22Rv1 (cell line): ENCODE data around the gene ZFYVE28.

Experiments
- ZFX ChIP-seq: fragments of 450-650 bp; IDR thresholded peaks from 2 replicates; pipeline ENCODE4 v1.6.1; 2017; ENCODE audit warnings: antibody characterized with exemption, borderline replicate concordance
- TF ChIP-seq, protein P1 (sequence below): fragments of 450-650 bp; IDR thresholded peaks from 2 replicates; pipeline ENCODE4 v1.5.1; 2017; ENCODE audit warnings: mild to moderate bottlenecking

DNA sequence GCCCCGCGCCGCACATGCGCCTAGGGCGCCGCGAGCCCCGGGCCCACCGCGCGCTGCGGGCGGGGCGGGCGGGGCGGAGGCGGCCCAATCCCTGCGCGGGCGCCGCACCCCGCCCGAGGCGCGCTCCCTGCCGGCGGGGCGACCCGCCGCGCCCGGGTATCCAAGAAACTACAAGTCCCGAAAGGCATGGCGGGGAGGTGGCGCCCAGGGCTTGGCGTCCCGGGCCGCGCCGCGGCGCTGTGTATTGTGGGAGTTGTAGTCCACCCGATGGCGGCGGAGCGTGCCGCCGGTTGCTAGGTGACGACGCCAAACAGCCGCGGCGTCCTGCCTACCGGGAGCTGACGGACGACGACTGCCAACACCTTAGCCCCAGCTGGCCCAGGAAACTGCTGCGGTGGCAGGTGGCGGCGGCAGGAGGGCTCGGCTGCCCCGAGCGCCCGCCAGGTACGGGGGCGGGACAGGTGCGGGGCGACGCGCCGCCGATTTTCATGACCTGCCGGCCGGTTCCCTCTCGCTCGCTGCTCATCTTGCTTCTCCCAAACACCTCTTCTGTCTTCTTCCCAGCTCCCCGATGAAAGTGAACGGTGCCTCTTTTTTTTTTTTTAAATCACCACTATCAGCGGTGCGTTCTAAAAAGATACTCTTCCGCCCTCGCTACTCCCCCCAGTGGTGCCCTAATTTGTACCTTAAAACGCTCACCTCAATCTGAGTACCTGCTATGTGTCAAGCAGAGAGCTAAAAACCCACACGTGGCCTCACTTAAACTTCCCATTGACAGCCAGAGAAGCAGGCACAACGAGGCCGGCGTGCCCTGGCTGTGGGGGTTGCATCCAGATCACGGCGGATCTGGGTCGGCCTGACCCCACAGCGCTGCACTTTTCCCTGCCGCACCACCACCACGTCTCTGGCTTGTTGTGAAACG lies 466 bp upstream of the ZFYVE28 start, which contains the start of gene CFAP99:
- TF ChIP-seq, protein P1, sequence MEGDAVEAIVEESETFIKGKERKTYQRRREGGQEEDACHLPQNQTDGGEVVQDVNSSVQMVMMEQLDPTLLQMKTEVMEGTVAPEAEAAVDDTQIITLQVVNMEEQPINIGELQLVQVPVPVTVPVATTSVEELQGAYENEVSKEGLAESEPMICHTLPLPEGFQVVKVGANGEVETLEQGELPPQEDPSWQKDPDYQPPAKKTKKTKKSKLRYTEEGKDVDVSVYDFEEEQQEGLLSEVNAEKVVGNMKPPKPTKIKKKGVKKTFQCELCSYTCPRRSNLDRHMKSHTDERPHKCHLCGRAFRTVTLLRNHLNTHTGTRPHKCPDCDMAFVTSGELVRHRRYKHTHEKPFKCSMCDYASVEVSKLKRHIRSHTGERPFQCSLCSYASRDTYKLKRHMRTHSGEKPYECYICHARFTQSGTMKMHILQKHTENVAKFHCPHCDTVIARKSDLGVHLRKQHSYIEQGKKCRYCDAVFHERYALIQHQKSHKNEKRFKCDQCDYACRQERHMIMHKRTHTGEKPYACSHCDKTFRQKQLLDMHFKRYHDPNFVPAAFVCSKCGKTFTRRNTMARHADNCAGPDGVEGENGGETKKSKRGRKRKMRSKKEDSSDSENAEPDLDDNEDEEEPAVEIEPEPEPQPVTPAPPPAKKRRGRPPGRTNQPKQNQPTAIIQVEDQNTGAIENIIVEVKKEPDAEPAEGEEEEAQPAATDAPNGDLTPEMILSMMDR: peak; percentile 22; the same call in 1 of the 2 replicates
- TF ChIP-seq ZFX: no peak
